AG09309 (cell line): ENCODE measurements around the gene BSCL2.

Source experiments
- DNase-seq: peaks from one replicate; pipeline ENCODE4 v3.0.0-alpha.2; 2010; ENCODE audit warnings: low read depth
- H3K4me3 ChIP-seq: 2 replicates; pipeline ENCODE4 v1.5.1; 2011; ENCODE audit warnings: mild to moderate bottlenecking, low read depth, low read length, moderate library complexity; ENCODE audit not compliant: control insufficient read depth
- CTCF ChIP-seq: IDR thresholded peaks from 2 replicates; pipeline ENCODE4 v1.5.1; 2011; ENCODE audit warnings: mild to moderate bottlenecking, low read depth, low read length, inconsistent platforms; ENCODE audit not compliant: insufficient read depth, control insufficient read depth; ENCODE audit errors: missing control alignments

BSCL2 gene

GRCh38 chr11:62688491-62688890, 18.7 kb downstream of the BSCL2 start:
- no peak overlapping the region for H3K4me3 ChIP-seq

GRCh38 chr11:62687508-62688396, 19.5 kb downstream of the BSCL2 start:
- TF ChIP-seq CTCF: no peak
- no peak overlapping the region for H3K4me3 ChIP-seq
- no peak for DNase-seq

More at GRCh38 chr11:62688491-62688890, 18.7 kb downstream of the BSCL2 start:
- DNase-seq: no peak
- no peak for TF ChIP-seq CTCF

- no peak overlapping the region for H3K4me3 ChIP-seq
- no peak for TF ChIP-seq CTCF
- no peak for DNase-seq
These were observed 24.7 kb downstream of the BSCL2 start for GRCh38 chr11:62682518-62682917.

GRCh38 chr11:62680825-62681240, 26.4 kb downstream of the BSCL2 start:
- H3K4me3 ChIP-seq: no peak overlapping the region
- DNase-seq: no peak
- peak; percentile 63 for TF ChIP-seq CTCF

- TF ChIP-seq CTCF: no peak
- DNase-seq: no peak
- H3K4me3 ChIP-seq: peak within 1 kb of the TSS; percentile 96
These were observed 28.2 kb downstream of the BSCL2 start, which contains the start of gene UBXN1 for GRCh38 chr11:62678770-62679696. Gene UBXN1, minus strand, starts transcription at chr11:62679073. Its CDS starts 150 bp downstream, at chr11:62678923.

- TF ChIP-seq CTCF: no peak
- no peak for DNase-seq
- peak overlapping the region; percentile 96 for H3K4me3 ChIP-seq
These were observed 28.8 kb downstream of the BSCL2 start for GRCh38 chr11:62678433-62678769.
